HFFc6 (cell line): Measurements from ENCODE around the gene VSIG10L2. TPM values are rescaled to one million over a fixed set of nuclear protein-coding genes. Genes with fewer than 3 reads are reported as not detected.

Experiments
- DNase-seq: peaks from one replicate; pipeline ENCODE4 v3.0.0-alpha.2; 2018
- H3K27ac Mint-ChIP-seq: 2 replicates; pipeline ENCODE4 v1.8.0; 2020; ENCODE audit warnings: mild to moderate bottlenecking, mixed read lengths
- H3K27me3 Mint-ChIP-seq: 2 replicates; pipeline ENCODE4 v1.8.0; 2021; ENCODE audit warnings: mild to moderate bottlenecking, moderate library complexity, mixed read lengths; ENCODE audit not compliant: insufficient read depth
- H3K36me3 Mint-ChIP-seq: 2 replicates; pipeline ENCODE4 v1.8.0; 2021; ENCODE audit warnings: low read depth, mixed read lengths
- H3K4me1 Mint-ChIP-seq: 2 replicates; pipeline ENCODE4 v1.8.0; 2020; ENCODE audit warnings: low read depth, mixed read lengths
- H3K4me3 Mint-ChIP-seq: 2 replicates; pipeline ENCODE4 v1.8.0; 2020; ENCODE audit warnings: mild to moderate bottlenecking, moderate library complexity, mixed read lengths
- H3K9me3 Mint-ChIP-seq: 2 replicates; pipeline ENCODE4 v1.8.0; 2020; ENCODE audit warnings: mild to moderate bottlenecking, mixed read lengths
- CTCF ChIP-seq: fragments of 200-600 bp; sonication (generic); IDR thresholded peaks from 2 replicates; pipeline ENCODE4 v1.5.0; 2021; ENCODE audit warnings: antibody characterized with exemption, mild to moderate bottlenecking
- total RNA-seq, 6 experiments: library from RNA; stranded (reverse); fragmentation: NEBNext Ultra II Directional; extraction: Animal tissue kit (Norgen Biotek cat#: 25700); gene quantifications; 2 replicates in 1 of 6; 3 replicates in 5 of 6; pipeline ENCODE4 v1.2.3, GENCODE V29; 2021

Gene VSIG10L2
- total RNA-seq, 6 experiments from 2014 or later: not detected

DNA sequence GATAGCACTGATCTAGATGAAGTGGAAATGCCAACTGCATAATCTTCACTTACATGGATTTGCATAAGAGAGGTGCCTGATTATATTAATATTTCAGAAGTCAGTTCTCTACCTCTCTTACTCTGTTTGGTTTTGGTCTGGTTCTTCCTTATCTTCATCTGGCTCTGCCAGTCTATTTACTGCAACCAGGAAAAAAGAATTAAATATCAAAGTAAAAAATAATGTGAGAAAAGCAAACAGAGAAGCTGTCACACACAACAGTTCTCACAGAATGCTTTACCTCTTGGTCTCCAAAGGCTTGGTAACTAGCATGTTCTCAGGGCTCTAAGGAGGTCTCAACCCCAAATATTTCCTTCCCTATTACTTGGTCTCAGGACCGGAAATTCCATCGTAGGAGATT lies 6.7 kb downstream of the VSIG10L2 start:
- DNase-seq: no peak
- Mint-ChIP-seq H3K4me3 (no peak overlapping the region), H3K27me3 (peaks cover 33% of the 10 kb centered on the region), H3K27ac (no peak overlapping the region), H3K9me3 (no peaks in the 10 kb centered on the region), H3K36me3 (no peaks in the 10 kb centered on the region), H3K4me1 (no peaks in the 10 kb centered on the region)
- no peak for TF ChIP-seq CTCF

DNA sequence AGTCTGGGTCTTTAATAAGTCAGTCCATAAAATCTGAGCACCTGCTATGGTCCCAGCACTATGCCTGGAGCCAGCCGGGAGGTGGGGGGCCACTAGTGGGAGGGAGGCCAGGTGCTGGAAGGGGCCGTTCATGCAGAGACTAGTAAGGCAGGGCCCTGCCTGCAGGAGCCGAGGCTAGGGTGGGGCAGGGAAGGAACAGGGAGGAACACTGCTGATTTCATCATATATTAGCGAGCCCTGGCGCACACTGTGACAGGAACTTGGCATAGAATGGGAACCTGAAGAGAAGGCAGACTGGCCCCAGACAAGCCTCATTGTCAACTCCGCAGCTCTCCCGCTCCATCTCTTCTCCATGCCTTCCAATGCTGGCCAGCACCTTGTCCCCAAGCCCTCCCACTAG lies 7.1 kb downstream of the VSIG10L2 start:
- Mint-ChIP-seq H3K4me3 (no peak overlapping the region), H3K27ac (no peak overlapping the region), H3K27me3 (peaks cover 33% of the 10 kb centered on the region), H3K9me3 (no peaks in the 10 kb centered on the region), H3K36me3 (no peaks in the 10 kb centered on the region), H3K4me1 (no peaks in the 10 kb centered on the region)
- no peak for DNase-seq
- TF ChIP-seq CTCF: no peak

DNA sequence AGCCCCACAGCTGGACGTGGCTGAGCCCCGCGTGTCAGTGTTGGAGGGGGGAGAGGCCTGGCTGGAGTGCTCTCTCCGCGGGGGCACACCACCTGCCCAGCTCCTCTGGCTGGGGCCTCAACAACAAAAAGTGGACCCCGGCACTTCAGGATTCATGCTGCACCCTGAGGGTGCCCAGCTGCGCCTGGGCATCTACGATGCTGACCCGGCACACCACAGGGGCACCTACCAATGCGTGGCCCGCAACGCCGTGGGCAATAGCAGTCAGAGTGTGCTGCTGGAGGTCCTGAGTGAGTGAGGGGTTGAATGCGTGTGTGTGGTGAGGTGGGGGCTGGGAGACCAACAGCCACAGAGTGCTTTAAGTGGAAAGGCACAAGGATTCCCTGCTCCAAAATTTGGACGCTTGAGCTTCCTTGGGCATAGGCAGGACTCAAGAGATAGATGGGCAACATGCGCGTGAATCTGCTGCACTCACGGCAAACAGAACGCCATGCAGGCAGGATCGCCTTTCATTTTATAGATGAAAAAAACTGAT lies 7.6 kb downstream of the VSIG10L2 start:
- H3K4me3 Mint-ChIP-seq: no peak overlapping the region
- no peaks in the 10 kb centered on the region for H3K4me1 Mint-ChIP-seq
- DNase-seq: no peak
- peaks cover 33% of the 10 kb centered on the region for H3K27me3 Mint-ChIP-seq
- no peak overlapping the region for H3K27ac Mint-ChIP-seq
- no peaks in the 10 kb centered on the region for H3K9me3 Mint-ChIP-seq
- TF ChIP-seq CTCF: no peak
- no peaks in the 10 kb centered on the region for H3K36me3 Mint-ChIP-seq

GRCh38 chr11:125954123-125954944 lies 8.5 kb downstream of the VSIG10L2 start:
- DNase-seq: no peak

GRCh38 chr11:125954945-125955640 lies 9.2 kb downstream of the VSIG10L2 start:
- no peaks in the 10 kb centered on the region for H3K4me1 Mint-ChIP-seq
- H3K27ac Mint-ChIP-seq: no peak overlapping the region
- no peak overlapping the region for H3K4me3 Mint-ChIP-seq
- DNase-seq: no peak
- no peak for TF ChIP-seq CTCF
- peaks cover 27% of the 10 kb centered on the region for H3K27me3 Mint-ChIP-seq
- H3K9me3 Mint-ChIP-seq: no peaks in the 10 kb centered on the region
- no peaks in the 10 kb centered on the region for H3K36me3 Mint-ChIP-seq

More at GRCh38 chr11:125954123-125954944, 8.5 kb downstream of the VSIG10L2 start:
- Mint-ChIP-seq H3K4me1 (no peaks in the 10 kb centered on the region), H3K4me3 (no peak overlapping the region), H3K27ac (no peak overlapping the region), H3K27me3 (peaks cover 30% of the 10 kb centered on the region), H3K9me3 (no peaks in the 10 kb centered on the region), H3K36me3 (no peaks in the 10 kb centered on the region)
- TF ChIP-seq CTCF: no peak
